DND-41 (cell line): ENCODE measurements around the gene LDLRAP1.

Experiments used
- ATAC-seq: fragments of 200-7000 bp; cut with Tn5 transposase; 3 replicates; pipeline ENCODE4 v1.9.1; 2021; ENCODE audit warnings: low read depth; ENCODE audit not compliant: insufficient read depth
- DNase-seq: peaks from one replicate; pipeline ENCODE4 v3.0.0-alpha.2; 2020
- H2AFZ ChIP-seq: 2 replicates; pipeline ENCODE4 v1.6.0; 2012; ENCODE audit warnings: low read depth, low read length
- H3K27ac ChIP-seq: 2 replicates; pipeline ENCODE4 v1.5.1; 2012; ENCODE audit warnings: low read length, inconsistent platforms
- H3K27me3 ChIP-seq: fragments of 200-600 bp; sonication (generic); 2 replicates; pipeline ENCODE4 v1.6.0; 2012; ENCODE audit warnings: low read length, mild to moderate bottlenecking, inconsistent platforms; ENCODE audit not compliant: insufficient read depth, poor library complexity
- H3K36me3 ChIP-seq: 2 replicates; pipeline ENCODE4 v1.5.1; 2012; ENCODE audit warnings: low read length, inconsistent platforms; ENCODE audit not compliant: insufficient read depth
- H3K4me1 ChIP-seq: 2 replicates; pipeline ENCODE4 v1.5.1; 2012; ENCODE audit warnings: mild to moderate bottlenecking, low read length; ENCODE audit not compliant: insufficient read depth
- H3K4me2 ChIP-seq: 2 replicates; pipeline ENCODE4 v1.6.0; 2012; ENCODE audit warnings: mild to moderate bottlenecking, moderate library complexity, low read length, inconsistent platforms; ENCODE audit not compliant: insufficient read depth
- H3K4me3 ChIP-seq, 2 experiments: fragments of 200-600 bp in 1 of 2; shearing (Covaris generic) in 1 of 2; 2 replicates each; pipeline ENCODE4 v1.5.1; 2012 to 2016; ENCODE audit warnings: inconsistent platforms in 2 of 2, low read length in 2 of 2, mild to moderate bottlenecking in 2 of 2, low read depth in 1 of 2, moderate library complexity in 1 of 2
- H3K79me2 ChIP-seq: 2 replicates; pipeline ENCODE4 v1.6.0; 2012; ENCODE audit warnings: low read length, inconsistent platforms; ENCODE audit not compliant: insufficient read depth
- H3K9ac ChIP-seq: 2 replicates; pipeline ENCODE4 v1.6.0; 2012; ENCODE audit warnings: low read depth, mild to moderate bottlenecking, inconsistent platforms, low read length, moderate library complexity
- H3K9me3 ChIP-seq: 2 replicates; pipeline ENCODE4 v1.5.1; 2012; ENCODE audit warnings: low read length, moderate library complexity, mild to moderate bottlenecking, inconsistent platforms; ENCODE audit not compliant: insufficient read depth, severe bottlenecking
- H4K20me1 ChIP-seq: 2 replicates; pipeline ENCODE4 v1.6.0; 2012; ENCODE audit warnings: low read length; ENCODE audit not compliant: insufficient read depth
- CTCF ChIP-seq: IDR thresholded peaks from 2 replicates; pipeline ENCODE4 v1.5.1; 2012; ENCODE audit warnings: borderline replicate concordance, low read length, moderate library complexity, mild to moderate bottlenecking; ENCODE audit not compliant: poor library complexity, severe bottlenecking; ENCODE audit errors: extremely low read depth
- EZH2 ChIP-seq: IDR thresholded peaks from 3 replicates; pipeline ENCODE4 v1.6.1; 2012; ENCODE audit warnings: borderline replicate concordance, low read depth, mild to moderate bottlenecking, moderate library complexity, low read length, inconsistent platforms; ENCODE audit not compliant: severe bottlenecking

Gene LDLRAP1

DNA sequence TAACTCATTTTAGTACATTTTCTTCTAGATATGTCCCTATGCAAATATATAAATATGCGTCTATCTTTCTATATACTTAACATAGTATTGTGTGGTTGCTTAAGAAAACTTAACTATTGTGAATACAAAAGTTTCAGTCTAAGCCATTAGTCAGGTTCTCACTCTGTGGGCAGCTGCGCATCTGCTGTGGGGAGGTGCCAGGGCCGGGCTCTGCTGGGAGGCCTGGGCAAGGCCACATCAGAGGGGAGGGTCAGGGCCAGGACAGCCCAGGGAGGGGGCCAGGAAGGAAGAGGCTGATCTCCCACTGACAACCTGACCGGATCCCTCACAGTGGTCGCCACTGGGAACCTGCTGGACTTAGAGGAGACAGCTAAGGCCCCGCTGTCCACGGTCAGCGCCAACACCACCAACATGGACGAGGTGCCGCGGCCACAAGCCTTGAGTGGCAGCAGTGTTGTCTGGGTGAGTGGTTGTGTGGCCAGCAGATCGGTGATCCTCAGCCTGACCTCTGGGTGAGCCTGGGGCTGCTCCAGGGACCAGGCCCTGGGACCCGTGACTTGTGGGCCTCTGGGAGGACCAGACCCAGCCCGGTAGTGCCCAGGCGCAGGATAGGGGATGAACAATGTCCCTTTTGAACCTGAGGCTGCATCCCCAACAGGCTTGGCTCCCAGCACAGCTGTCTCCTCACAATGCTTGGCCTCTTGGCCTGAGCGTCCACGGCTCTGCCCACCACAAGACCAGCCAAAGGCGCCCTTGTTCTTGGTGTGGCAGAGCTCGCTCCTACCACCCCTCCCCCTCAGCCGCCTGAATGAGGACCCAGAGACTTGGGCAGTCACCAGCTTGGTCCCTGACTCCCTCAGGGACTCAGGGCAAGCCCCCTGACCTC is 20.2 kb downstream of the LDLRAP1 start:
- TF ChIP-seq CTCF (no peak), EZH2 (no peak)
- Histone ChIP-seq H3K4me3 (no peak overlapping the region), H3K27me3 (peaks cover 8% of the 10 kb centered on the region), H3K9ac (no peak overlapping the region), H3K36me3 (no peaks in the 10 kb centered on the region), H3K4me2 (no peak overlapping the region), H3K4me1 (no peaks in the 10 kb centered on the region; the same call in 1 of the 2 replicates), H4K20me1 (no peaks in the 10 kb centered on the region), H3K27ac (no peak overlapping the region), H2AFZ (no peak overlapping the region), H3K9me3 (no peaks in the 10 kb centered on the region), H3K79me2 (no peaks in the 10 kb centered on the region)
- no peak for ATAC-seq
- DNase-seq, result no peak

DNA sequence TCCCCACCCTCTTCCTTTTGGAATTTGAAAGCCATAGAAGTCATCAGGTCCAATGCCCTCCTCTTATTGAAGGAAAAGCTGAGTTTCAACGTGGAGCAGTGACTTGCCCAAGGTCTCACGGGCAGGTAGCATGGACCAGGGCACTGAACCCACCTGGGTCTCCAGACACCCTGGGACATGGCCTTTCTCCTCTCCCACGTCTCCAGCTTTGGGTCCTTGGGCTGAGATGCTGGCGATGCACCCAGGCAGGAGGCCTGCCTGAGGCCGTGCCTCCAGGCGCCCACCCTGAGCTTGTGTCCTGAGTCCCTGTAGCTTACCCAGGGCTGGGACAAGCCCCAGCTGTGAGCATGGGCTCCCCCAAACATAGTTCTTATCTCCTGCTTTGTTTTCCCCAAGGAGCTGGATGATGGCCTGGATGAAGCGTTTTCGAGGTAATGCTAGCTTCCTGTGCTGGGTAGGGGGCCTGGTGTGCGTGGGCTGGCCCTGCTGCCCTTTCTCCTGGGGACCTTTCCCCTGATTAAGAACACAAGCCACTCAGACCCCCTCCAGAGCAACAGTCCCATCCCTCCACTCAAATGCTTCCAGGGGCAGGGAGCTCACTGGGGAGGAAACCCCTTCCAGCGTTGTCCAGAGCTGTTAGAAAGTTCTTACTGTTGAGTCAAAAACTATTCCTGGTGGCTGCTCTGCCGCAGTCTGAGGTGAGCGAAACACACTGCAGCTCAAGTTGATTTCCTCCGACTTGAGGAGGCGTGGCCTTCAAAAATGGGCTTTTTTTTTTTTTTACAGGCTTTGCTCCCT is 21.6 kb downstream of the LDLRAP1 start:
- no peaks in the 10 kb centered on the region; the same call in 1 of the 2 replicates for H3K4me1 ChIP-seq
- H3K4me3 ChIP-seq, result no peak overlapping the region
- H3K9me3 ChIP-seq, result no peaks in the 10 kb centered on the region
- DNase-seq (no peak), ATAC-seq (no peak)
- H3K36me3 ChIP-seq, result no peaks in the 10 kb centered on the region
- no peak overlapping the region for H2AFZ ChIP-seq
- peaks cover 9% of the 10 kb centered on the region for H3K27me3 ChIP-seq
- H3K27ac ChIP-seq, result no peak overlapping the region
- H3K4me2 ChIP-seq, result no peak overlapping the region
- no peak for TF ChIP-seq CTCF
- no peak for TF ChIP-seq EZH2
- no peaks in the 10 kb centered on the region for H3K79me2 ChIP-seq
- H4K20me1 ChIP-seq, result peaks cover 4% of the 10 kb centered on the region; the same call in 1 of the 2 replicates
- no peak overlapping the region for H3K9ac ChIP-seq

DNA sequence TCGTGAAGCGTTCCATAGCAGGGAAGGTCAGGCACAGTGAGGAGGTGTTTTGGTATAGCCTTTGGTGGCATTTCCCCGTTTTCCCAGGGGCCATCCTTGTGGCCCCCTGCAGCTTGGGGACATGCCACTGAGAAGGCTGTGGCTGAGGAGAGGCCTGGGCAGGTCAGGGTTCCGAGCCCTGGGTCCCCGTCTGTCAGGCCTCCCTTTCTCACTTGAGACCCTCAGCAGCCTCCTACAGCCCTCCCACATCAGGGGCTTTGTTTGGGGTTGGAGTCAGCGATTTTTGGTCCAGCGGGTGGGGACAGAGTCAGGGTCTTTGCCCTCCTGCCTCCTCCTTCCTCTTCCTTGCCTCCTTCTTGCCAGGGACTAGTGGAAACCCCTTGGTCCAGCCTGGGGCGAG is 22.2 kb downstream of the LDLRAP1 start:
- Histone ChIP-seq H3K9me3 (no peaks in the 10 kb centered on the region), H3K27ac (no peak overlapping the region), H3K27me3 (peaks cover 12% of the 10 kb centered on the region), H3K4me2 (no peak overlapping the region), H3K4me1 (no peaks in the 10 kb centered on the region; the same call in 1 of the 2 replicates), H4K20me1 (peaks cover 4% of the 10 kb centered on the region; the same call in 1 of the 2 replicates), H3K79me2 (no peaks in the 10 kb centered on the region), H3K4me3 (no peak overlapping the region), H3K36me3 (no peaks in the 10 kb centered on the region), H3K9ac (no peak overlapping the region), H2AFZ (no peak overlapping the region)
- ATAC-seq (no peak), DNase-seq (no peak)
- TF ChIP-seq EZH2 (no peak), CTCF (no peak)
